Lower leg skin (tissue), 3 donors: ENCODE results near the gene APOA5.
"Not testable (repeated sequence)": the region's sequence is repeated elsewhere in the genome, so short reads cannot be mapped to it uniquely, and the experiment has no call there.

Source experiments
- CTCF ChIP-seq, 3 donors: fragments of 450-650 bp; IDR thresholded peaks; one replicate each; pipeline ENCODE4 v1.5.1; 2016; ENCODE audit warnings: antibody characterized with exemption in 3 of 3, mild to moderate bottlenecking in 3 of 3, moderate library complexity in 2 of 3
- POLR2A ChIP-seq, 2 donors: fragments of 450-650 bp; IDR thresholded peaks; one replicate each; pipeline ENCODE4 v1.6.1; 2016 to 2017; ENCODE audit warnings: antibody characterized with exemption in 2 of 2, mild to moderate bottlenecking in 1 of 2, moderate library complexity in 1 of 2

- TF ChIP-seq POLR2A, CTCF (IDR thresholded peaks at IDR 0.05): not testable (repeated sequence)
Observed at GRCh38 chr11:116834535-116835041, 42.9 kb upstream of the APOA5 start.
